NAMALWA (cell line): ENCODE results near the gene SP5.
"Not testable (repeated sequence)": the region's sequence is repeated elsewhere in the genome, so short reads cannot be mapped to it uniquely, and the experiment has no call there.

Experiments
- DNase-seq: peaks from one replicate; pipeline ENCODE4 v3.0.0-alpha.2; 2015; ENCODE audit warnings: low spot score

Gene SP5

GRCh38 chr2:170739048-170739447 is 23.9 kb downstream of the SP5 start:
- no peak for DNase-seq

GRCh38 chr2:170739507-170740046 is 24.4 kb downstream of the SP5 start:
- no peak for DNase-seq

- no peak for DNase-seq
Measured at GRCh38 chr2:170740660-170741059, 25.5 kb downstream of the SP5 start.

GRCh38 chr2:170742000-170742399 is 26.9 kb downstream of the SP5 start:
- DNase-seq, result no peak

- DNase-seq, result no peak
Measured at GRCh38 chr2:170742896-170743529, 27.9 kb downstream of the SP5 start.

- no peak for DNase-seq
Measured at GRCh38 chr2:170743530-170744239, 28.5 kb downstream of the SP5 start.

- DNase-seq, result no peak
Measured at GRCh38 chr2:170744248-170745002, 29.3 kb downstream of the SP5 start.

- no peak for DNase-seq
Measured at GRCh38 chr2:170745305-170745704, 30.2 kb downstream of the SP5 start.

GRCh38 chr2:170747921-170748320 is 32.8 kb downstream of the SP5 start:
- no peak for DNase-seq

GRCh38 chr2:170751555-170751954 is 36.4 kb downstream of the SP5 start:
- not testable (repeated sequence) for DNase-seq

- no peak for DNase-seq
Measured at GRCh38 chr2:170761572-170761971, 46.4 kb downstream of the SP5 start.

GRCh38 chr2:170762760-170763159 is 47.6 kb downstream of the SP5 start:
- no peak for DNase-seq

GRCh38 chr2:170763232-170763631 is 48.1 kb downstream of the SP5 start:
- DNase-seq, result no peak

- no peak for DNase-seq
Measured at GRCh38 chr2:170764880-170765261, 49.7 kb downstream of the SP5 start.

GRCh38 chr2:170766693-170767092 is 51.6 kb downstream of the SP5 start:
- no peak for DNase-seq
